Endothelial cell of umbilical vein (primary cell): Measurements from ENCODE around the gene KRT3. TPM values are rescaled to one million over a fixed set of nuclear protein-coding genes. Genes with fewer than 3 reads are reported as not detected.

Source experiments
- BruUV-seq: library from RNA; stranded (reverse); fragments of 400-500 nt; replicated peaks from 2 replicates; lab custom pipeline; 2021; lab: Mats Ljungman, UMichigan
- CTCF ChIA-PET: fragments of 300-600, 350-600 bp; sonication (Branson Sonifier 250); formaldehyde crosslinking; loops from one replicate; lab custom pipeline; 2021; ENCODE audit warnings: antibody characterized with exemption, inconsistent platforms; lab: Charles Lee
- POLR2A ChIA-PET: fragments of 300-600, 350-600 bp; sonication (Branson Sonifier 250); formaldehyde crosslinking; loops from one replicate; lab custom pipeline; 2021; ENCODE audit warnings: antibody characterized with exemption, inconsistent platforms; lab: Charles Lee
- DNase-seq: peaks from one replicate; pipeline ENCODE4 v3.0.0-alpha.2; 2011; ENCODE audit warnings: low read depth, low spot score
- FAIRE-seq: peaks from 2 replicates; lab custom pipeline; 2011; peaks lifted over from hg19 to GRCh38; lab: Jason Lieb, UNC
- H2AFZ ChIP-seq: 2 replicates; pipeline ENCODE4 v1.6.0; 2012; ENCODE audit warnings: low read depth, low read length, control low read depth, inconsistent platforms
- H3K27ac ChIP-seq: 2 replicates; pipeline ENCODE4 v1.5.1; 2011; ENCODE audit warnings: low read depth, mild to moderate bottlenecking, control low read depth, low read length, moderate library complexity; ENCODE audit not compliant: insufficient read depth
- H3K27me3 ChIP-seq, 2 experiments: 2 replicates each; pipeline versions ENCODE4 v1.6.0 to v1.6.1; 2011; ENCODE audit warnings: low read length in 2 of 2, mixed read lengths in 1 of 2; ENCODE audit not compliant: control insufficient read depth in 2 of 2, insufficient read depth in 2 of 2
- H3K36me3 ChIP-seq, 2 experiments: 2 replicates in 1 of 2; 3 replicates in 1 of 2; pipeline ENCODE4 v1.5.1; 2011; ENCODE audit warnings: low read length in 2 of 2, mild to moderate bottlenecking in 1 of 2, moderate library complexity in 1 of 2; ENCODE audit not compliant: control insufficient read depth in 2 of 2, insufficient read depth in 2 of 2; ENCODE audit errors: extremely low read depth in 1 of 2
- H3K4me1 ChIP-seq: 3 replicates; pipeline ENCODE4 v1.5.1; 2011; ENCODE audit warnings: mild to moderate bottlenecking, low read length; ENCODE audit not compliant: control insufficient read depth, insufficient read depth; ENCODE audit errors: extremely low read depth
- H3K4me2 ChIP-seq: 2 replicates; pipeline ENCODE4 v1.6.1; 2011; ENCODE audit warnings: low read length, control low read depth, mixed read lengths; ENCODE audit not compliant: insufficient read depth
- H3K4me3 ChIP-seq, 3 experiments: fragments of 200-600 bp in 1 of 3; sonication (generic), shearing (Covaris generic) in 1 of 3; replicated peaks in 1 of 3; 2 replicates each; pipeline ENCODE4 v1.5.1; 2011 to 2016; ENCODE audit warnings: control low read depth in 3 of 3, low read length in 3 of 3, mild to moderate bottlenecking in 2 of 3, inconsistent platforms in 1 of 3, low read depth in 1 of 3, moderate library complexity in 1 of 3; ENCODE audit not compliant: insufficient read depth in 1 of 3
- H3K79me2 ChIP-seq: 2 replicates; pipeline ENCODE4 v1.6.0; 2012; ENCODE audit warnings: low read length, inconsistent platforms; ENCODE audit not compliant: control insufficient read depth, insufficient read depth
- H3K9ac ChIP-seq: replicated peaks from 2 replicates; pipeline ENCODE3; 2011; ENCODE audit warnings: low read length, control low read depth; ENCODE audit not compliant: insufficient read depth; ENCODE audit errors: extremely low read depth
- H3K9me1 ChIP-seq: replicated peaks from 3 replicates; pipeline ENCODE4 v1.6.0; 2011; ENCODE audit warnings: mild to moderate bottlenecking, low read length; ENCODE audit not compliant: control insufficient read depth, insufficient read depth; ENCODE audit errors: extremely low read depth
- H3K9me3 ChIP-seq: replicated peaks from 2 replicates; pipeline ENCODE4 v1.5.1; 2012; ENCODE audit warnings: low read length, inconsistent platforms; ENCODE audit not compliant: control insufficient read depth, insufficient read depth
- H4K20me1 ChIP-seq: replicated peaks from 2 replicates; pipeline ENCODE3; 2011; ENCODE audit warnings: mild to moderate bottlenecking, low read length; ENCODE audit not compliant: control insufficient read depth, insufficient read depth; ENCODE audit errors: extremely low read depth
- EZH2 ChIP-seq: IDR thresholded peaks from 2 replicates; pipeline ENCODE4 v1.6.1; 2012; ENCODE audit warnings: borderline replicate concordance, low read depth, mild to moderate bottlenecking, moderate library complexity, low read length, inconsistent platforms; ENCODE audit not compliant: severe bottlenecking
- FOS ChIP-seq: IDR thresholded peaks from 2 replicates; pipeline ENCODE4 v1.6.1; 2011; ENCODE audit warnings: mild to moderate bottlenecking, low read length, moderate library complexity, borderline replicate concordance; ENCODE audit not compliant: insufficient read depth
- GATA2 ChIP-seq: IDR thresholded peaks from 2 replicates; pipeline ENCODE4 v1.7.0; 2011; ENCODE audit warnings: low read depth, mild to moderate bottlenecking, moderate library complexity, mixed read lengths, low read length; ENCODE audit not compliant: insufficient read length, insufficient read depth
- JUN ChIP-seq: IDR thresholded peaks from 2 replicates; pipeline ENCODE4 v1.6.1; 2011; ENCODE audit warnings: borderline replicate concordance, low read depth; ENCODE audit not compliant: insufficient read length, insufficient read depth
- MYC ChIP-seq: IDR thresholded peaks from one replicate; pipeline ENCODE4 v1.6.1; 2011; ENCODE audit warnings: mild to moderate bottlenecking, low read depth, low read length
- POLR2A ChIP-seq: IDR thresholded peaks from 2 replicates; pipeline ENCODE4 v1.6.1; 2012; ENCODE audit warnings: low read depth, mild to moderate bottlenecking, control low read depth, low read length
- POLR2AphosphoS5 ChIP-seq: IDR thresholded peaks from 2 replicates; pipeline ENCODE4 v1.6.1; 2012; ENCODE audit warnings: low read depth, mild to moderate bottlenecking, control low read depth, low read length, moderate library complexity; ENCODE audit not compliant: insufficient read depth
- dilution Hi-C: fragments of 300-500 bp; cut with MboI; formaldehyde crosslinking; loops from one replicate; pipeline ENCODE4 v1.15.0; 2019; ENCODE audit warnings: low sequenced_read_pairs; ENCODE audit not compliant: extremely low pct_ligation_motif_present
- intact Hi-C: fragments of 100-400 bp; cut with micrococcal nuclease; formaldehyde crosslinking; loops from one replicate; pipeline ENCODE4 v1.10.0; 2022
- polyA plus RNA-seq, 4 experiments: library from polyadenylated mRNA; depleted of rRNA in 3 of 4; stranded (reverse) in 3 of 4; unstranded in 1 of 4; fragments of >200 nt; gene quantifications; 2 replicates each; pipeline versions ENCODE4 v1.2.1 to v1.2.3, GENCODE V29; 2011 to 2012; ENCODE audit warnings: missing spikeins in 1 of 4
- total RNA-seq: library from RNA; stranded (reverse); gene quantifications from 2 replicates; pipeline ENCODE4 v1.2.3, GENCODE V29; 2021
- TF ChIP-seq, protein P1 (sequence below), 2 donors: IDR thresholded peaks; 1 replicate in 1 of 2; 2 replicates in 1 of 2; pipeline ENCODE4 v1.5.1; 2011; ENCODE audit warnings: low read length in 2 of 2, mild to moderate bottlenecking in 2 of 2, moderate library complexity in 2 of 2, control low read depth in 1 of 2, inconsistent platforms in 1 of 2, low read depth in 1 of 2; ENCODE audit not compliant: insufficient read depth in 1 of 2; ENCODE audit errors: extremely low read depth in 1 of 2
- TF ChIP-seq, protein P2 (sequence below): IDR thresholded peaks from 2 replicates; pipeline ENCODE4 v1.6.1; 2011; ENCODE audit not compliant: insufficient read depth, insufficient read length

The KRT3 gene
- total and polyA plus RNA-seq, 2 donors (not counting 3 experiments of a cell fraction or from before 2014, with no cell fraction given), result not detected

DNA sequence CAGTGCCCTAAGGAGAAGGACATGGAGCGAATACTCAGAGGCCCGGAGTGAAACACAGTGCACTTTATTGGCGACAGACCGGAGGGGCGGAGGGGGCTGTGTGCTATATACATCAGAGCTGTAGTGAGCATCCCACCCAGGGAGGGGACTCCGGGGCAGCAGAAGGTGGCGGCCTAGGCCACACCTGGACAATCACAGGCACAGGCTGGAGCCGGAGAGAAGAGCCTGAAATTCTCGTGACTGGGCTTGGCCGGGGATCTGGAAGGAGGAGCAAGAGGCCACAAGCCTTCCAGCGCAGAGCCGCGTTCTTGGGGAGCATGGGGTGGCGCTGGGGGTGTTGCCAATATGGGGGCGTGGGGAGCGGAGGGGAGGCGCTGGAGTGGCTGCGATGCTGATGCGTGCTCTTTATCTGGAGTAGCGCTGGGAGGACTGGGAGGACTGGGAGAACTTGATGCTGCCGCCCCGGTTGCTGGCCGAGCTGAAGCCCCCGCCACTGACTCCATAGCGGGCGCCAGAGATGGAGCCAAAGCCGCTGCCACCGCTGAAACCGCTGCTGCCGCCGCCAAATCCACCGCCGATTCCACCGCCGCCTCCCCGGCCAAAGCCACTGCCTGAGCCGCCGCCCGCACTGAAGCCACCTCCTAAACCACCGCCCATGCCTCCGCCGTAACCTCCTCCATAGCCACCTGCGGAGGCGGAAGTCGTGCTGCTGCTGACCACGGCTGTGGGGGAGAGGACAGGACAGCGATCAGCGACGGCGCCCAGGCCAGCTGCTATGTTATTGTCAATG lies 6.1 kb downstream of the KRT3 start:
- H3K27me3 ChIP-seq, result peaks cover 12 to 17% of the 10 kb centered on the region in 2 experiments
- intact Hi-C loops, result no loop called here
- no peaks in the 10 kb centered on the region for H3K79me2 ChIP-seq
- ChIA-PET POLR2A (no interaction called here), CTCF (interaction anchor here (0.5 to 1.3 kb wide), 2 partner anchors 11 to 75 kb away, joined by 3 to 4 read pairs; no protein-coding TSS in a partner anchor)
- no peaks in the 10 kb centered on the region for H3K36me3 ChIP-seq
- H2AFZ ChIP-seq, result no peak overlapping the region
- H3K9me1 ChIP-seq, result no peaks in the 10 kb centered on the region
- no TSS peak for BruUV-seq
- dilution Hi-C loops, result no loop called here
- no peak overlapping the region for H3K4me3 ChIP-seq
- no peak for TF ChIP-seq JUN
- TF ChIP-seq, protein P1, sequence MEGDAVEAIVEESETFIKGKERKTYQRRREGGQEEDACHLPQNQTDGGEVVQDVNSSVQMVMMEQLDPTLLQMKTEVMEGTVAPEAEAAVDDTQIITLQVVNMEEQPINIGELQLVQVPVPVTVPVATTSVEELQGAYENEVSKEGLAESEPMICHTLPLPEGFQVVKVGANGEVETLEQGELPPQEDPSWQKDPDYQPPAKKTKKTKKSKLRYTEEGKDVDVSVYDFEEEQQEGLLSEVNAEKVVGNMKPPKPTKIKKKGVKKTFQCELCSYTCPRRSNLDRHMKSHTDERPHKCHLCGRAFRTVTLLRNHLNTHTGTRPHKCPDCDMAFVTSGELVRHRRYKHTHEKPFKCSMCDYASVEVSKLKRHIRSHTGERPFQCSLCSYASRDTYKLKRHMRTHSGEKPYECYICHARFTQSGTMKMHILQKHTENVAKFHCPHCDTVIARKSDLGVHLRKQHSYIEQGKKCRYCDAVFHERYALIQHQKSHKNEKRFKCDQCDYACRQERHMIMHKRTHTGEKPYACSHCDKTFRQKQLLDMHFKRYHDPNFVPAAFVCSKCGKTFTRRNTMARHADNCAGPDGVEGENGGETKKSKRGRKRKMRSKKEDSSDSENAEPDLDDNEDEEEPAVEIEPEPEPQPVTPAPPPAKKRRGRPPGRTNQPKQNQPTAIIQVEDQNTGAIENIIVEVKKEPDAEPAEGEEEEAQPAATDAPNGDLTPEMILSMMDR (IDR thresholded peaks at IDR 0.05; ENCODE audit: extremely low read depth in 1 of 2, insufficient read depth in 1 of 2, low read depth in 1 of 2, low read length in 2 of 2), result no peak
- no peak for TF ChIP-seq GATA2
- no peak for TF ChIP-seq POLR2AphosphoS5
- no peak for TF ChIP-seq FOS
- TF ChIP-seq, protein P2, sequence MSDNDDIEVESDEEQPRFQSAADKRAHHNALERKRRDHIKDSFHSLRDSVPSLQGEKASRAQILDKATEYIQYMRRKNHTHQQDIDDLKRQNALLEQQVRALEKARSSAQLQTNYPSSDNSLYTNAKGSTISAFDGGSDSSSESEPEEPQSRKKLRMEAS, result no peak
- no peak for TF ChIP-seq POLR2A
- no peak for TF ChIP-seq MYC
- TF ChIP-seq EZH2, result no peak
- H3K9me3 ChIP-seq, result no peaks in the 10 kb centered on the region
- FAIRE-seq (no peak), DNase-seq (no peak)
- no peak overlapping the region for H3K9ac ChIP-seq
- H4K20me1 ChIP-seq, result no peaks in the 10 kb centered on the region
- no peak overlapping the region for H3K4me2 ChIP-seq
- no peak overlapping the region for H3K27ac ChIP-seq
- H3K4me1 ChIP-seq, result no peaks in the 10 kb centered on the region
